ENCODE results near the gene WWTR1.

WWTR1 gene

DNA sequence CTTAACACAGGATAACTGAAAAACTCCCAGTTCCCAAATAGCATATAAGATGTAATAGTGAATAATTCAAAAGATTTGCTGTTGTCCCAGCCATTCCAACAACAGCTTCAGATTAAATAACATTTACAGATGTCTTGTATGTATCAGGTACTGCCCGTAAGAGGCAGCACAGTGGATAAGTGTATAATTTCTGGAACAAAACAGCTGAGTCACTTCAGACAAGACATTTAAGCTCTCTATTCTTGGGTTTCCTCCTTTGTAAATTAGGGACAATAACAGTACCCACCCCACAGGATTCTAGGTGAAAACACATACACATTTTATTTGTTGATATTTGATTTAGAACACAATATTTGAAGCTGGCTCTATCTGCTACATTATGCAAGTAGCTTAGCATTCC is 2.6 kb upstream of the WWTR1 start:
- no peaks in the 10 kb centered on the region for H3K79me2 ChIP-seq (ENCODE audit: insufficient read depth, low read length)
- no peaks in the 10 kb centered on the region for H3K9me3 ChIP-seq (ENCODE audit: low read length)
- H3K36me3 ChIP-seq (ENCODE audit: insufficient read depth, low read length): no peaks in the 10 kb centered on the region
- no peak overlapping the region for H3K4me2 ChIP-seq (ENCODE audit: low read length)
- H2AFZ ChIP-seq (ENCODE audit: low read length): no peak overlapping the region
- no peaks in the 10 kb centered on the region for H3F3A ChIP-seq (ENCODE audit: insufficient read depth, low read length)
- H4K20me1 ChIP-seq (ENCODE audit: insufficient read depth, low read length): no peaks in the 10 kb centered on the region
- H3K9me2 ChIP-seq (ENCODE audit: low read depth, low read length): no peaks in the 10 kb centered on the region
- H3K9ac ChIP-seq (ENCODE audit: low read length): no peak overlapping the region
- H3K4me3 ChIP-seq (ENCODE audit: low read depth, low read length, poor library complexity, severe bottlenecking): no peak overlapping the region
- no peaks in the 10 kb centered on the region for H3K4me1 ChIP-seq (ENCODE audit: insufficient read depth, low read length, severe bottlenecking)
- TF ChIP-seq, protein P1, sequence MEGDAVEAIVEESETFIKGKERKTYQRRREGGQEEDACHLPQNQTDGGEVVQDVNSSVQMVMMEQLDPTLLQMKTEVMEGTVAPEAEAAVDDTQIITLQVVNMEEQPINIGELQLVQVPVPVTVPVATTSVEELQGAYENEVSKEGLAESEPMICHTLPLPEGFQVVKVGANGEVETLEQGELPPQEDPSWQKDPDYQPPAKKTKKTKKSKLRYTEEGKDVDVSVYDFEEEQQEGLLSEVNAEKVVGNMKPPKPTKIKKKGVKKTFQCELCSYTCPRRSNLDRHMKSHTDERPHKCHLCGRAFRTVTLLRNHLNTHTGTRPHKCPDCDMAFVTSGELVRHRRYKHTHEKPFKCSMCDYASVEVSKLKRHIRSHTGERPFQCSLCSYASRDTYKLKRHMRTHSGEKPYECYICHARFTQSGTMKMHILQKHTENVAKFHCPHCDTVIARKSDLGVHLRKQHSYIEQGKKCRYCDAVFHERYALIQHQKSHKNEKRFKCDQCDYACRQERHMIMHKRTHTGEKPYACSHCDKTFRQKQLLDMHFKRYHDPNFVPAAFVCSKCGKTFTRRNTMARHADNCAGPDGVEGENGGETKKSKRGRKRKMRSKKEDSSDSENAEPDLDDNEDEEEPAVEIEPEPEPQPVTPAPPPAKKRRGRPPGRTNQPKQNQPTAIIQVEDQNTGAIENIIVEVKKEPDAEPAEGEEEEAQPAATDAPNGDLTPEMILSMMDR (IDR thresholded peaks at IDR 0.05; ENCODE audit: low read length): no peak
- TF ChIP-seq EZH2 (IDR thresholded peaks at IDR 0.05; ENCODE audit: borderline replicate concordance, low read length): no peak
- no peaks in the 10 kb centered on the region; the same call in 1 of the 2 replicates for H3K27me3 ChIP-seq (ENCODE audit: insufficient read depth, low read length)
- H3K27ac ChIP-seq (ENCODE audit: low read depth, low read length, poor library complexity, severe bottlenecking): no peak overlapping the region

DNA sequence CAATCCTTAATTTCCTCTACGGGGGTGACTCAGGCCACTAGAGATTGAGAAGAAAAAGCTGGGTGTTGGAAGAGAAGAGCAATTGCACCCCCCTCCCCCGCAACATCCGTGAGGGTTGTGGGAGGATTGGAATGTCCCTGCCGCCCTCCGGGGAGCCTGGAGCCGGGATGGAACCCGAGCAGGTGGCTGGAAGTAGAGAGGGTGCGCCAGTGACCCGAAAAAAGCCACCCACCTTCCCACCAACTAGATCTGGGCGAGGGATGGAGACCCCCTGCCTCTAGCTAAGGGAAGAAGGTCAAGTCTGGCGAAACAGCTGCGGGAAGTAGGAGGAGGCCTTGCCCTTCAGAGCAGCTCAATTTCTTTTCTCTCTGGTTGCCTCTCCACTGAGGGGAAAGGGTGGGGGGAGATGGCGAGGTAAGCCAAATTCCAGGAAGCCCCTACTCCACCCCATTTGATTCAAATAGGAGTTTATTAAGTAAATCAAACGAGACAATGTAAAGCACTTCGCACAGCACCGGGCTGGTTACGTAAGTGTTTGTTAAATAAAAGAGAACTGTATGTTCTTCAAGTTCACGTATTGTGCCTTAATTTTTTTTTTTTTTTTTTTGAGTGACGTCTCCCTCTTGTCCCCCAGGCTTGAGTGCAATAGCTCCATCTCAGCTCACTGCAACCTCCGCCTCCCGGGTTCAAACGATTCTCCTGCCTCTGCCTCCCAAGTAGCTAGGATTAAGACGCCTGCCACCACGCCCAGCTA is 1.1 kb upstream of the WWTR1 start:
- Histone ChIP-seq H2AFZ (ENCODE audit: low read length) (no peak overlapping the region), H3K36me3 (ENCODE audit: insufficient read depth, low read length) (no peaks in the 10 kb centered on the region), H3K9me3 (ENCODE audit: low read length) (no peaks in the 10 kb centered on the region), H3K27me3 (ENCODE audit: insufficient read depth, low read length) (no peaks in the 10 kb centered on the region; the same call in 1 of the 2 replicates), H3K79me2 (ENCODE audit: insufficient read depth, low read length) (no peaks in the 10 kb centered on the region), H4K20me1 (ENCODE audit: insufficient read depth, low read length) (no peaks in the 10 kb centered on the region), H3K4me3 (ENCODE audit: low read depth, low read length, poor library complexity, severe bottlenecking) (no peak overlapping the region), H3K4me2 (ENCODE audit: low read length) (no peak overlapping the region), H3K4me1 (ENCODE audit: insufficient read depth, low read length, severe bottlenecking) (no peaks in the 10 kb centered on the region), H3K9me2 (ENCODE audit: low read depth, low read length) (no peaks in the 10 kb centered on the region), H3K27ac (ENCODE audit: low read depth, low read length, poor library complexity, severe bottlenecking) (no peak overlapping the region), H3F3A (ENCODE audit: insufficient read depth, low read length) (no peaks in the 10 kb centered on the region), H3K9ac (ENCODE audit: low read length) (no peak overlapping the region)
- TF ChIP-seq, protein P1 (IDR thresholded peaks at IDR 0.05; ENCODE audit: low read length): no peak
- no peak for TF ChIP-seq EZH2 (IDR thresholded peaks at IDR 0.05; ENCODE audit: borderline replicate concordance, low read length)

- H3K9me3 ChIP-seq (ENCODE audit: low read length): no peaks in the 10 kb centered on the region
- no peaks in the 10 kb centered on the region for H3K4me1 ChIP-seq (ENCODE audit: insufficient read depth, low read length, severe bottlenecking)
- H3K4me2 ChIP-seq (ENCODE audit: low read length): no peak overlapping the region
- H3K79me2 ChIP-seq (ENCODE audit: insufficient read depth, low read length): no peaks in the 10 kb centered on the region
- TF ChIP-seq EZH2 (IDR thresholded peaks at IDR 0.05; ENCODE audit: borderline replicate concordance, low read length): no peak
- TF ChIP-seq, protein P1 (IDR thresholded peaks at IDR 0.05; ENCODE audit: low read length): no peak
- H3K9ac ChIP-seq (ENCODE audit: low read length): no peak overlapping the region
- no peak overlapping the region for H3K4me3 ChIP-seq (ENCODE audit: low read depth, low read length, poor library complexity, severe bottlenecking)
- H4K20me1 ChIP-seq (ENCODE audit: insufficient read depth, low read length): no peaks in the 10 kb centered on the region
- H3K27ac ChIP-seq (ENCODE audit: low read depth, low read length, poor library complexity, severe bottlenecking): no peak overlapping the region
- H2AFZ ChIP-seq (ENCODE audit: low read length): no peak overlapping the region
- no peaks in the 10 kb centered on the region for H3F3A ChIP-seq (ENCODE audit: insufficient read depth, low read length)
- H3K36me3 ChIP-seq (ENCODE audit: insufficient read depth, low read length): no peaks in the 10 kb centered on the region
- no peaks in the 10 kb centered on the region for H3K9me2 ChIP-seq (ENCODE audit: low read depth, low read length)
- H3K27me3 ChIP-seq (ENCODE audit: insufficient read depth, low read length): no peaks in the 10 kb centered on the region; the same call in 1 of the 2 replicates
Observed at GRCh38 chr3:149657321-149657925, 402 bp downstream of the WWTR1 start.

Data from OCI-LY1 (cell line).